ENCODE data around the gene CEP162. TPM values are rescaled to one million over a fixed set of nuclear protein-coding genes. Genes with fewer than 3 reads are reported as not detected.
"Not testable (repeated sequence)": the region's sequence is repeated elsewhere in the genome, so short reads cannot be mapped to it uniquely, and the experiment has no call there.

CEP162 gene
- total RNA-seq, 1 experiment from 2014 or later = 7.9 TPM

DNA sequence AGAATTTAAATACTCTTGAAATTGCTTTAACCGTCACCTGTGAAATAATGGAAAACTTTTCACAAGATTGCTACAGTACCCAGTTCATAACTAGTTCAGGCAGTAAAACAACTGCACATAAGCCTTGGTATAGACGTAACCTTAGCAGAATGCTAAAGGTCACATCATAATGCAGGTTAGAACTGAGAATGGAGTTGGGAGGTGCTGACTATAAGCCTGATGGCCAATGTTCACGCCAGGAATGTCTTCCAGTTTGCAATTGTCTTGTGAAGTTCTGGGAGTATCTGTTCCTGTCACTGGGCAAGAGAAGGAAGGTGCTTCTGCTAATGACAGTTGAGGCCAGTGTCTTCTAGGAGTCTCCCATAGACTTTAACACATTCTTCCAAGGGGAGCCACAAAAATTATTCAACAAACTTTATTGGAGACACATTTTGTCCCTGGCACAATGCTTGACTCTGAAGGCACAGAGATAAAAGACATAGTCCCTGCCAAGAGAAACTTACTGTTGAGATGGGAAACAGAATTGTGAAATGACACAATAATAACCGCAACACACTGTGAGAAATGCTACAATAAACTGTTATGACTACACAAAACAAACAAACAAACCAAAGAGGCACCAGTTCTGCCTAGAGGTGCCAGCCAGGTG, 24.6 kb upstream of the CEP162 start:
- TF ChIP-seq ATF1 (CRISPR knock-in tag; IDR thresholded peaks at IDR 0.05) (no peak), MYBL2 (CRISPR knock-in tag; IDR thresholded peaks at IDR 0.05) (no peak), ZNF671 (CRISPR knock-in tag; IDR thresholded peaks at IDR 0.05) (no peak), SP1 (CRISPR knock-in tag; conservative IDR thresholded peaks at IDR 0.05) (no peak), GTF2I (CRISPR knock-in tag; conservative IDR thresholded peaks at IDR 0.05) (no peak), ZBTB43 (CRISPR knock-in tag; IDR thresholded peaks at IDR 0.05) (no peak), ZNF219 (CRISPR knock-in tag; IDR thresholded peaks at IDR 0.05; ENCODE audit: borderline replicate concordance) (no peak), RELA (CRISPR knock-in tag; IDR thresholded peaks at IDR 0.05; ENCODE audit: borderline replicate concordance) (no peak), TEAD1 (CRISPR knock-in tag; IDR thresholded peaks at IDR 0.05) (no peak), ZNF121 (CRISPR knock-in tag; IDR thresholded peaks at IDR 0.05) (no peak), JUN (CRISPR knock-in tag; IDR thresholded peaks at IDR 0.05) (no peak)
- TF ChIP-seq, protein P1, sequence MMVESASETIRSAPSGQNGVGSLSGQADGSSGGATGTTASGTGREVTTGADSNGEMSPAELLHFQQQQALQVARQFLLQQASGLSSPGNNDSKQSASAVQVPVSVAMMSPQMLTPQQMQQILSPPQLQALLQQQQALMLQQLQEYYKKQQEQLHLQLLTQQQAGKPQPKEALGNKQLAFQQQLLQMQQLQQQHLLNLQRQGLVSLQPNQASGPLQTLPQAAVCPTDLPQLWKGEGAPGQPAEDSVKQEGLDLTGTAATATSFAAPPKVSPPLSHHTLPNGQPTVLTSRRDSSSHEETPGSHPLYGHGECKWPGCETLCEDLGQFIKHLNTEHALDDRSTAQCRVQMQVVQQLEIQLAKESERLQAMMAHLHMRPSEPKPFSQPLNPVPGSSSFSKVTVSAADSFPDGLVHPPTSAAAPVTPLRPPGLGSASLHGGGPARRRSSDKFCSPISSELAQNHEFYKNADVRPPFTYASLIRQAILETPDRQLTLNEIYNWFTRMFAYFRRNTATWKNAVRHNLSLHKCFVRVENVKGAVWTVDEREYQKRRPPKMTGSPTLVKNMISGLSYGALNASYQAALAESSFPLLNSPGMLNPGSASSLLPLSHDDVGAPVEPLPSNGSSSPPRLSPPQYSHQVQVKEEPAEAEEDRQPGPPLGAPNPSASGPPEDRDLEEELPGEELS (CRISPR knock-in tag; IDR thresholded peaks at IDR 0.05) = no peak
- TF ChIP-seq, protein P2, sequence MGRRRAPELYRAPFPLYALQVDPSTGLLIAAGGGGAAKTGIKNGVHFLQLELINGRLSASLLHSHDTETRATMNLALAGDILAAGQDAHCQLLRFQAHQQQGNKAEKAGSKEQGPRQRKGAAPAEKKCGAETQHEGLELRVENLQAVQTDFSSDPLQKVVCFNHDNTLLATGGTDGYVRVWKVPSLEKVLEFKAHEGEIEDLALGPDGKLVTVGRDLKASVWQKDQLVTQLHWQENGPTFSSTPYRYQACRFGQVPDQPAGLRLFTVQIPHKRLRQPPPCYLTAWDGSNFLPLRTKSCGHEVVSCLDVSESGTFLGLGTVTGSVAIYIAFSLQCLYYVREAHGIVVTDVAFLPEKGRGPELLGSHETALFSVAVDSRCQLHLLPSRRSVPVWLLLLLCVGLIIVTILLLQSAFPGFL (CRISPR knock-in tag; IDR thresholded peaks at IDR 0.05; ENCODE audit: borderline replicate concordance) = no peak
- TF ChIP-seq, protein P3, sequence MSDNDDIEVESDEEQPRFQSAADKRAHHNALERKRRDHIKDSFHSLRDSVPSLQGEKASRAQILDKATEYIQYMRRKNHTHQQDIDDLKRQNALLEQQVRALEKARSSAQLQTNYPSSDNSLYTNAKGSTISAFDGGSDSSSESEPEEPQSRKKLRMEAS (CRISPR knock-in tag; IDR thresholded peaks at IDR 0.05) = no peak
- Mint-ChIP-seq H3K36me3 (no peaks in the 10 kb centered on the region), H3K27me3 (ENCODE audit: low read depth) (0 out of 2 replicates have a peak, but pooled peaks cover 3% of the 10 kb centered on the region), H3K9me3 (no peaks in the 10 kb centered on the region), H3K4me3 (no peak overlapping the region), H3K27ac (no peak overlapping the region), H3K4me1 (peaks cover 3% of the 10 kb centered on the region; the same call in 1 of the 2 replicates)
- CTCF ChIA-PET = no interaction called here
- no peak for ATAC-seq
- POLR2A ChIA-PET = no interaction called here
- no peak for DNase-seq (ENCODE audit: low spot score)

- H3K36me3 Mint-ChIP-seq = no peaks in the 10 kb centered on the region
Observed at GRCh38 chr6:84249724-84250123, 22.3 kb upstream of the CEP162 start.

DNA sequence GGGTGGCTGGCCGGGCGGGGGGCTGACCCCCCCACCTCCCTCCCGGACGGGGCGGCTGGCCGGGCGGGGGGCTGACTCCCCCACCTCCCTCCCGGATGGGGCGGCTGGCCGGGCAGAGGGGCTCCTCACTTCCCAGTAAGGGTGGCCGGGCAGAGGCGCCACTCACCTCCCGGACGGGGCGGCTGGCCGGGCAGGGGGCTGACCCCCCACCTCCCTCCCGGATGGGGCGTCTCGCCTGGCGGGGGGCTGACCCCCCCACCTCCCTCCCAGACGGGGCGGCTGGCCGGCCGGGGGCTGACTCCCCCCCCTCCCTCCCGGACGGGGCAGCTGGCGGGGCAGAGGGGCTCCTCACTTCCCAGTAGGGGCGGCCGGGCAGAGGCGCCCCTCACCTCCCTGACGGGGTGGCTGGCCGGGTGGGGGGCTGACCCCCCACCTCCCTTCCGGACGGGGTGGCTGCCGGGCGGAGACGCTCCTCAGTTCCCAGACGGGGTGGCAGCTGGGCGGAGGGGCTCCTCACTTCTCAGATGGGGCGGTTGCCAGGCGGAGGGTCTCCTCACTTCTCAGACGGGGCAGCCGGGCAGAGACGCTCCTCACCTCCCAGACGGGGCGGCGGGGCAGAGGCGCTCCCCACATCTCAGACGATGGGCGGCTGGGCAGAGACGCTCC, 17.1 kb upstream of the CEP162 start:
- H3K4me1 Mint-ChIP-seq; H3K27ac Mint-ChIP-seq; H3K27me3 Mint-ChIP-seq (ENCODE audit: low read depth); H3K4me3 Mint-ChIP-seq; POLR2A ChIA-PET; ATAC-seq; DNase-seq (ENCODE audit: low spot score); H3K36me3 Mint-ChIP-seq; H3K9me3 Mint-ChIP-seq; CTCF ChIA-PET: not testable (repeated sequence)

More at GRCh38 chr6:84249724-84250123, 22.3 kb upstream of the CEP162 start:
- no peak overlapping the region for H3K27ac Mint-ChIP-seq
- H3K4me1 Mint-ChIP-seq = peaks cover 3% of the 10 kb centered on the region; the same call in 1 of the 2 replicates
- TF ChIP-seq, protein P3 (CRISPR knock-in tag; IDR thresholded peaks at IDR 0.05) = no peak
- H3K9me3 Mint-ChIP-seq = no peaks in the 10 kb centered on the region
- ATAC-seq = peak; percentile 76
- ChIA-PET CTCF (no interaction called here), POLR2A (no interaction called here)
- no peak overlapping the region for H3K4me3 Mint-ChIP-seq
- 0 out of 2 replicates have a peak, but pooled peaks cover 3% of the 10 kb centered on the region for H3K27me3 Mint-ChIP-seq (ENCODE audit: low read depth)
- DNase-seq (ENCODE audit: low spot score) = no peak

All from WTC11 (cell line).